Astrocyte (in vitro differentiated cells and primary cell): Measurements from ENCODE around the gene NRIP2. TPM values are rescaled to one million over a fixed set of nuclear protein-coding genes. Genes with fewer than 3 reads are reported as not detected.
"Not testable (repeated sequence)": the region's sequence is repeated elsewhere in the genome, so short reads cannot be mapped to it uniquely, and the experiment has no call there.

Experiments
- DNase-seq: peaks from one replicate; pipeline ENCODE4 v3.0.0-alpha.2; 2010; ENCODE audit warnings: low read depth
- FAIRE-seq: peaks from 2 replicates; lab custom pipeline; 2011; peaks lifted over from hg19 to GRCh38; lab: Jason Lieb, UNC
- H2AFZ ChIP-seq: 2 replicates; pipeline ENCODE4 v1.6.0; 2012; ENCODE audit warnings: low read depth, low read length, inconsistent platforms
- H3K27ac ChIP-seq: 2 replicates; pipeline ENCODE4 v1.5.1; 2011; ENCODE audit warnings: low read depth, low read length, inconsistent platforms
- H3K27me3 ChIP-seq: 2 replicates; pipeline ENCODE4 v1.6.0; 2011; ENCODE audit warnings: low read length, inconsistent platforms; ENCODE audit not compliant: insufficient read depth
- H3K36me3 ChIP-seq: 2 replicates; pipeline ENCODE4 v1.5.1; 2011; ENCODE audit warnings: low read length, inconsistent platforms; ENCODE audit not compliant: insufficient read depth
- H3K4me1 ChIP-seq: 2 replicates; pipeline ENCODE4 v1.5.1; 2011; ENCODE audit warnings: low read length, inconsistent platforms; ENCODE audit not compliant: insufficient read depth
- H3K4me2 ChIP-seq: 2 replicates; pipeline ENCODE4 v1.6.0; 2012; ENCODE audit warnings: low read length, inconsistent platforms
- H3K4me3 ChIP-seq: 2 replicates; pipeline ENCODE4 v1.5.1; 2011; ENCODE audit warnings: low read depth, mild to moderate bottlenecking, low read length, inconsistent platforms; ENCODE audit not compliant: insufficient read depth
- H3K79me2 ChIP-seq: 2 replicates; pipeline ENCODE4 v1.6.0; 2012; ENCODE audit warnings: mild to moderate bottlenecking, low read length, inconsistent platforms; ENCODE audit not compliant: insufficient read depth
- H3K9ac ChIP-seq: 2 replicates; pipeline ENCODE4 v1.6.0; 2012; ENCODE audit warnings: mild to moderate bottlenecking, low read length, inconsistent platforms
- H3K9me3 ChIP-seq: 2 replicates; pipeline ENCODE4 v1.5.1; 2012; ENCODE audit warnings: low read depth, mild to moderate bottlenecking, low read length, inconsistent platforms; ENCODE audit not compliant: insufficient read depth
- H4K20me1 ChIP-seq: 2 replicates; pipeline ENCODE4 v1.6.0; 2012; ENCODE audit warnings: low read length, inconsistent platforms; ENCODE audit not compliant: insufficient read depth
- H3K27ac Mint-ChIP-seq: one replicate; pipeline ENCODE4 v1.8.0; 2021; ENCODE audit warnings: mild to moderate bottlenecking, mixed read lengths; ENCODE audit not compliant: unreplicated experiment
- H3K27me3 Mint-ChIP-seq: one replicate; pipeline ENCODE4 v1.8.0; 2021; ENCODE audit warnings: low read depth, mixed read lengths; ENCODE audit not compliant: unreplicated experiment
- H3K36me3 Mint-ChIP-seq: one replicate; pipeline ENCODE4 v1.8.0; 2021; ENCODE audit warnings: low read depth, mixed read lengths; ENCODE audit not compliant: unreplicated experiment
- H3K4me1 Mint-ChIP-seq: one replicate; pipeline ENCODE4 v1.8.0; 2021; ENCODE audit warnings: low read depth, mixed read lengths; ENCODE audit not compliant: unreplicated experiment
- H3K4me3 Mint-ChIP-seq: one replicate; pipeline ENCODE4 v1.8.0; 2021; ENCODE audit warnings: mild to moderate bottlenecking, moderate library complexity, mixed read lengths; ENCODE audit not compliant: unreplicated experiment
- H3K9me3 Mint-ChIP-seq: one replicate; pipeline ENCODE4 v1.8.0; 2021; ENCODE audit warnings: mild to moderate bottlenecking, mixed read lengths; ENCODE audit not compliant: unreplicated experiment
- CTCF ChIP-seq: IDR thresholded peaks from 2 replicates; pipeline ENCODE4 v1.5.1; 2011; ENCODE audit warnings: low read depth, mild to moderate bottlenecking, inconsistent platforms, low read length, moderate library complexity; ENCODE audit not compliant: insufficient read depth
- EZH2 ChIP-seq: IDR thresholded peaks from 2 replicates; pipeline ENCODE4 v1.6.1; 2012; ENCODE audit warnings: mild to moderate bottlenecking, low read length, inconsistent platforms; ENCODE audit not compliant: insufficient read depth
- total RNA-seq: library from RNA; stranded (reverse); gene quantifications from 2 replicates; pipeline ENCODE4 v1.2.1, GENCODE V29; 2021

Gene NRIP2
- total RNA-seq, 1 donor from 2014 or later: not detected

GRCh38 chr12:2876431-2877046 lies 41.7 kb upstream of the NRIP2 start:
- TF ChIP-seq EZH2 (no peak), CTCF (no peak)
- H3K36me3 ChIP-seq: peaks cover 19% of the 10 kb centered on the region
- peak overlapping the region; percentile 99 for H3K4me3 ChIP-seq
- Mint-ChIP-seq H3K9me3 (no peaks in the 10 kb centered on the region), H3K4me3 (peak overlapping the region; percentile 83), H3K27ac (no peak overlapping the region), H3K27me3 (no peaks in the 10 kb centered on the region), H3K4me1 (peaks cover 3% of the 10 kb centered on the region), H3K36me3 (no peaks in the 10 kb centered on the region)
- H3K4me1 ChIP-seq: peaks cover 6% of the 10 kb centered on the region
- H4K20me1 ChIP-seq: no peaks in the 10 kb centered on the region
- no peak for DNase-seq
- H3K9me3 ChIP-seq: no peaks in the 10 kb centered on the region
- peak overlapping the region; percentile 99 for H3K9ac ChIP-seq
- H3K79me2 ChIP-seq: peaks cover 86% of the 10 kb centered on the region
- peak overlapping the region; percentile 94 for H2AFZ ChIP-seq
- no peaks in the 10 kb centered on the region for H3K27me3 ChIP-seq
- peak overlapping the region; percentile 95 for H3K27ac ChIP-seq
- H3K4me2 ChIP-seq: peak overlapping the region; percentile 99
- no peak for FAIRE-seq

GRCh38 chr12:2868986-2869632 lies 34.3 kb upstream of the NRIP2 start:
- not testable (repeated sequence) for H3K9me3 Mint-ChIP-seq, H4K20me1 ChIP-seq, H3K36me3 Mint-ChIP-seq, H3K9me3 ChIP-seq, H2AFZ ChIP-seq, H3K27me3 ChIP-seq, H3K27me3 Mint-ChIP-seq, H3K4me1 Mint-ChIP-seq, H3K4me3 Mint-ChIP-seq, H3K27ac ChIP-seq, H3K4me3 ChIP-seq, H3K9ac ChIP-seq, H3K4me1 ChIP-seq
- peak overlapping the region; percentile 14 for H3K27ac Mint-ChIP-seq
- FAIRE-seq (peak; percentile 54), DNase-seq (peak; percentile 53)
- H3K79me2 ChIP-seq: peaks cover 24% of the 10 kb centered on the region
- H3K36me3 ChIP-seq: peaks cover 25% of the 10 kb centered on the region
- H3K4me2 ChIP-seq: peak overlapping the region; percentile 23

- H3K36me3 Mint-ChIP-seq: no peaks in the 10 kb centered on the region
- no peak for DNase-seq
- TF ChIP-seq EZH2 (no peak), CTCF (no peak)
- H3K4me3 ChIP-seq: no peak overlapping the region
- H3K4me3 Mint-ChIP-seq: no peak overlapping the region
- H3K4me2 ChIP-seq: no peak overlapping the region
- H3K27ac ChIP-seq: no peak overlapping the region
- no peaks in the 10 kb centered on the region for H3K4me1 ChIP-seq
- no peak overlapping the region for H3K27ac Mint-ChIP-seq
- FAIRE-seq: no peak
- no peaks in the 10 kb centered on the region for H3K27me3 ChIP-seq
- no peaks in the 10 kb centered on the region for H3K9me3 Mint-ChIP-seq
- H3K9me3 ChIP-seq: no peaks in the 10 kb centered on the region
- H3K36me3 ChIP-seq: peaks cover 23% of the 10 kb centered on the region
- H3K27me3 Mint-ChIP-seq: no peaks in the 10 kb centered on the region
- H3K4me1 Mint-ChIP-seq: peaks cover 5% of the 10 kb centered on the region
- H4K20me1 ChIP-seq: no peaks in the 10 kb centered on the region
- H3K79me2 ChIP-seq: no peaks in the 10 kb centered on the region
- no peak overlapping the region for H3K9ac ChIP-seq
- no peak overlapping the region for H2AFZ ChIP-seq
Observed at GRCh38 chr12:2864198-2864597, 29.4 kb upstream of the NRIP2 start.

GRCh38 chr12:2863402-2863801 lies 28.6 kb upstream of the NRIP2 start:
- not testable (repeated sequence) for DNase-seq, H3K9ac ChIP-seq, H3K27me3 ChIP-seq, H4K20me1 ChIP-seq, H3K9me3 Mint-ChIP-seq, H3K4me3 ChIP-seq, H3K4me1 ChIP-seq, FAIRE-seq, H3K27me3 Mint-ChIP-seq, H3K9me3 ChIP-seq, H3K4me2 ChIP-seq, H3K36me3 Mint-ChIP-seq, H3K27ac Mint-ChIP-seq, H3K4me1 Mint-ChIP-seq, H2AFZ ChIP-seq, H3K4me3 Mint-ChIP-seq, H3K79me2 ChIP-seq, H3K27ac ChIP-seq
- H3K36me3 ChIP-seq: peaks cover 23% of the 10 kb centered on the region
